ENCODE data around the gene KIAA1671. TPM values are rescaled to one million over a fixed set of nuclear protein-coding genes. Genes with fewer than 3 reads are reported as not detected.
A peak's percentile ranks its signal among the peaks of the same experiment; 100 is the strongest.

KIAA1671 gene
- total and polyA plus RNA-seq, 5 donors from 2014 or later, result 0.21 to 3.3 (median 0.65) TPM; not detected in 1

DNA sequence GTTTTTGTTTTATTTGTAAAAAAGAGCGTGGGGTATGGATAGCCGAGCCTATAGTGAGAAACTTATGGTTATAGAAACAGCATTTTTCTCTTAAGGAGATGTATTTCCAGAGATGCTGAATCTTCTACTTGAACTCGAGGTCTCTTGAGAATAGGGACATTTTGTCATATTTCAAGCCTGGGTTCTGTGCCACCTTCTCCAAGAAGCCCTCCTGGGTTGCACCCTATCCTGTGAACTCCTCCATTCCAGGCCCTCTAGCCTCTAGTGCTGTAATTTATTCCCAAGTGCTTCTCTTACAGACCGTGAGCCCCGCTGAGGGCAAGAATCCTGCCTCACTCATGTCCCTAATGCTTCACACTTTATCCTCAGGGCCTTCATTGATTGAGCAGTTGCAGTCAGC, 108.6 kb downstream of the KIAA1671 start:
- Mint-ChIP-seq H3K4me3 (peak overlapping the region; percentile 10 to 87 (median 33)), H3K4me1 (peaks cover 17 to 46% (median 36%) of the 10 kb centered on the region in 4 donors), H3K27me3 (peaks cover 4% of the 10 kb centered on the region), H3K9me3 (no peaks in the 10 kb centered on the region), H3K36me3 (no peaks in the 10 kb centered on the region), H3K27ac (peak overlapping the region; percentile 59 to 91 (median 89))
- H3K4me1 ChIP-seq (ENCODE audit: control insufficient read depth, insufficient read depth, low read length, poor library complexity, severe bottlenecking), result peaks cover 32% of the 10 kb centered on the region
- ATAC-seq (ENCODE audit: low read depth in 2 of 2) (no peak), DNase-seq (no peak)
- H3K9me3 ChIP-seq (ENCODE audit: control insufficient read depth in 2 of 2, low read length in 2 of 2), result no peaks in the 10 kb centered on the region
- H3K4me3 ChIP-seq (ENCODE audit: low read depth, low read length), result no peak overlapping the region
- no peaks in the 10 kb centered on the region for H3K36me3 ChIP-seq (ENCODE audit: control insufficient read depth, insufficient read depth, low read length)
- H3K27ac ChIP-seq (ENCODE audit: insufficient read depth, low read length, poor library complexity, severe bottlenecking), result no peak overlapping the region
- no peaks in the 10 kb centered on the region for H3K27me3 ChIP-seq (ENCODE audit: control insufficient read depth, insufficient read depth, low read length)

- Histone ChIP-seq H3K4me3 (ENCODE audit: low read depth, low read length) (no peak overlapping the region), H3K4me1 (ENCODE audit: control insufficient read depth, insufficient read depth, low read length, poor library complexity, severe bottlenecking) (peaks cover 38% of the 10 kb centered on the region), H3K27ac (ENCODE audit: insufficient read depth, low read length, poor library complexity, severe bottlenecking) (no peak overlapping the region), H3K9me3 (ENCODE audit: control insufficient read depth in 2 of 2, low read length in 2 of 2) (no peaks in the 10 kb centered on the region), H3K27me3 (ENCODE audit: control insufficient read depth, insufficient read depth, low read length) (no peaks in the 10 kb centered on the region), H3K36me3 (ENCODE audit: control insufficient read depth, insufficient read depth, low read length) (no peaks in the 10 kb centered on the region)
- H3K27ac Mint-ChIP-seq, result peak overlapping the region; percentile 89 to 99 (median 93)
- H3K9me3 Mint-ChIP-seq, result no peaks in the 10 kb centered on the region
- ATAC-seq (ENCODE audit: low read depth in 2 of 2) (no peak), DNase-seq (no peak)
- H3K4me1 Mint-ChIP-seq, result peaks cover 17 to 50% (median 36%) of the 10 kb centered on the region in 4 donors
- peak overlapping the region; percentile 69 to 87 (median 76) for H3K4me3 Mint-ChIP-seq
- peaks cover 4% of the 10 kb centered on the region for H3K27me3 Mint-ChIP-seq
- H3K36me3 Mint-ChIP-seq, result no peaks in the 10 kb centered on the region
Measured at GRCh38 chr22:25061605-25062376, 109.3 kb downstream of the KIAA1671 start.

DNA sequence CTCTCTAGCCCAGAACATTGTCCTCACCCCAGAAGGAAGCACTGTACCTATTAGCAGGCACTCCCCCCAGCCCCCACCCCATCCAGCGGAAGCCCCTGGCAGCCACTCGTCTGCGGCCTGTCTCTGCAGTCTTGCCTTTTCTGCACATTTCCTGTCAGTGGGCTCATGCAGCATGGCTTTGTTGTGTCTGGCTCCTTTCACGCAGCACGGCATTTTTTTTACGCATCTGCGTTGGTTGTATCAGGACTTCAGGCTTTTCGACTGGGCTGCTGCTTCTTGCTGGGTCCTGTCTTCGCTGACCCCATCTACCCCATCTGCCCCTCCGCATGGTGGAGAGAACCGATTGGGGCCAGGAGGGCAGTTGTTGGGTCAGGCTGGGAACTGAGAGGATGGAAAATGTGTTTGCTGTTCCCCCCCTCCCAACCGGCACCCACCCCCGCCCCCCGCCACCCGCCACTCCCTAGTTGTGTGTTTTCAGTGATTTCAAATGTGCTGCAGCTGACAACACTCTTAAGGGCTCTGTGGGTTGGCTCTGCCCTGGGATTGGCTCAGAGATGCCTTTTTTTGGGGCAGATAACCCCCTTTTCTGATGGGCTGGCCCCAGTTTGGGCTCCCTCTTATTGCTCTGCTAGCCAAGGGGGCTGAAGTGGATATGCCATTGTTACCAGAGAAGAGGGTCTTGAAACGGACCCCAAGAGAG, 110.0 kb downstream of the KIAA1671 start:
- Mint-ChIP-seq H3K27ac (peak overlapping the region; percentile 82 to 99 (median 93)), H3K27me3 (peaks cover 4% of the 10 kb centered on the region), H3K4me1 (peaks cover 17 to 58% (median 38%) of the 10 kb centered on the region in 4 donors), H3K36me3 (no peaks in the 10 kb centered on the region), H3K9me3 (no peaks in the 10 kb centered on the region), H3K4me3 (peak overlapping the region; percentile 69 to 87 (median 76))
- H3K9me3 ChIP-seq (ENCODE audit: control insufficient read depth in 2 of 2, low read length in 2 of 2), result no peaks in the 10 kb centered on the region
- no peaks in the 10 kb centered on the region for H3K27me3 ChIP-seq (ENCODE audit: control insufficient read depth, insufficient read depth, low read length)
- ATAC-seq (ENCODE audit: low read depth in 2 of 2), result peak; percentile 98
- no peaks in the 10 kb centered on the region for H3K36me3 ChIP-seq (ENCODE audit: control insufficient read depth, insufficient read depth, low read length)
- peak; percentile 50 to 86 (median 75) for DNase-seq
- H3K4me1 ChIP-seq (ENCODE audit: control insufficient read depth, insufficient read depth, low read length, poor library complexity, severe bottlenecking), result peaks cover 45% of the 10 kb centered on the region
- H3K4me3 ChIP-seq (ENCODE audit: low read depth, low read length), result no peak overlapping the region
- H3K27ac ChIP-seq (ENCODE audit: insufficient read depth, low read length, poor library complexity, severe bottlenecking), result no peak overlapping the region

DNA sequence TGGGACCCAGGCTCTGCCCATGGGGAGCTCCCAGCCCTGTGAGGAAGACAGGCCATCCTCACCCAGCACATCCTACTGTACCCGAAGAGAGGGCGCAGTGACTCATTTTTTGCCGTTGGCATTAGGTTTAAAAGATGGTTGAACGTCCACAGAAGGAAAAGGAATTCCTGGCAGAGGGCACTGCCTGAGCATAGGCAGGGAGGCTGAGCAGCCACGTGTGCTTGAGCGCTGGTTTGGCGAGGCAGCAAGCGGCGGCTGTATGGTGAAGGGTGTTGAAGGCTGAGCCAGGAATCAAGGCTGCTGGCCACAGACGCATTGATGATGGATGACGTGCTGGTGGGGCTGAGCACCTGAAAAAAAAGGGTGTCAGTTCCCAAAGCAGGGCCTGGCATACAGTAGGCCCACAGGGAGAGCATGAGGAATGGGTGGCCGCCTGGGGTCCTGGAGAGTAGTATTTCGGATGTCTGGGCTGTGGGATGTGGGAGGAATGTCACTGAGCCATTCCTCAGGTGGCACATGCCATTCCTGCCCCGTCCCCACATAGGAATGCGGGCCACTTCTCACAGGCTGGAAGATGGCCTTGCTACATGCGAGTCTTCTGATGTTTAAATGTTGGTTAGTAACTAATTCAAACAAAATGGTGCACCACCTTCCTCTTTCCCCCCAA, 112.5 kb downstream of the KIAA1671 start:
- DNase-seq, result no peak
- no peaks in the 10 kb centered on the region for H3K36me3 ChIP-seq (ENCODE audit: control insufficient read depth, insufficient read depth, low read length)
- H3K9me3 ChIP-seq (ENCODE audit: control insufficient read depth in 2 of 2, low read length in 2 of 2), result no peaks in the 10 kb centered on the region
- no peaks in the 10 kb centered on the region for H3K27me3 ChIP-seq (ENCODE audit: control insufficient read depth, insufficient read depth, low read length)
- peaks cover 68% of the 10 kb centered on the region for H3K4me1 ChIP-seq (ENCODE audit: control insufficient read depth, insufficient read depth, low read length, poor library complexity, severe bottlenecking)
- Mint-ChIP-seq H3K36me3 (no peaks in the 10 kb centered on the region), H3K9me3 (no peaks in the 10 kb centered on the region), H3K27ac (peak overlapping the region in 1 of 3 donors; percentile 66), H3K4me1 (peaks cover 17 to 80% (median 49%) of the 10 kb centered on the region in 4 donors), H3K4me3 (peak overlapping the region in 2 of 4 donors; percentile 21 to 60), H3K27me3 (peaks cover 6% of the 10 kb centered on the region)
- no peak overlapping the region for H3K4me3 ChIP-seq (ENCODE audit: low read depth, low read length)
- H3K27ac ChIP-seq (ENCODE audit: insufficient read depth, low read length, poor library complexity, severe bottlenecking), result no peak overlapping the region
- ATAC-seq (ENCODE audit: low read depth in 2 of 2), result no peak

GRCh38 chr22:25066861-25067435, 114.4 kb downstream of the KIAA1671 start:
- Histone ChIP-seq H3K27me3 (ENCODE audit: control insufficient read depth, insufficient read depth, low read length) (no peaks in the 10 kb centered on the region), H3K4me1 (ENCODE audit: control insufficient read depth, insufficient read depth, low read length, poor library complexity, severe bottlenecking) (peaks cover 63% of the 10 kb centered on the region), H3K9me3 (ENCODE audit: control insufficient read depth in 2 of 2, low read length in 2 of 2) (no peaks in the 10 kb centered on the region), H3K36me3 (ENCODE audit: control insufficient read depth, insufficient read depth, low read length) (no peaks in the 10 kb centered on the region), H3K27ac (ENCODE audit: insufficient read depth, low read length, poor library complexity, severe bottlenecking) (peak overlapping the region; percentile 79), H3K4me3 (ENCODE audit: low read depth, low read length) (no peak overlapping the region)
- Mint-ChIP-seq H3K9me3 (no peaks in the 10 kb centered on the region), H3K27ac (peak overlapping the region; percentile 88 to 100 (median 96)), H3K4me3 (peak overlapping the region in 3 of 4 donors; percentile 82 to 89 (median 87)), H3K27me3 (peaks cover 11% of the 10 kb centered on the region), H3K4me1 (peaks cover 5 to 79% (median 48%) of the 10 kb centered on the region in 4 donors), H3K36me3 (no peaks in the 10 kb centered on the region)
- ATAC-seq (ENCODE audit: low read depth in 2 of 2) (no peak), DNase-seq (no peak)

DNA sequence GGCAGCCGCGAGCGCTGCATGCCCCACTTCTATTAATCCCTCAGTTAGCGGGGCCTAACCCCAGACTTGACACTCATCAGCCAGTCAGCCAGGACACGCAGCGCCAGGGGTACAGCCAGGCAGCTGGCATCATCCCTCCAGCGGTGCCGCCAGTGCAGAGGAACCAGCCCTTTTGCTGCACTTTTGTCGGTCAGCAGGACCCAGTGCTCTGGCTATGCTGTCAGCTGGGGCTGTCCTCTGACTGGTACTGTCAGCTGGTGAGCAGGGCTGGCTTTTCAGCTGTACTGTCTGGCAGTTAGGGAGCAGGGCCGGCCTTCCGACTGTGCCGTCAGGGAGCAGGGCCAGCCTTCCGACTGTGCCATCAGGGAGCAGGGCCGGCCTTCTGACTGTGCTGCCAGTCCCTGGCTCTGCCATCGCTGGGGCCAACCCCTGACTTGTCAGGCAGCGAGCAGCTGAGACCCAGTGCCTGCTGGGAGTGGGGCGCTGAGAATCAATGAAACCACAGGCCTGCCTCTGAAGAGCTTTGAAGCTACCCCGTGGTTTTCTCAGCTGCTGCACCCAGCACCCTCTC, 115.4 kb downstream of the KIAA1671 start:
- DNase-seq (peak; percentile 69 to 97 (median 89)), ATAC-seq (ENCODE audit: low read depth in 2 of 2) (peak; percentile 96 to 97)
- Mint-ChIP-seq H3K9me3 (no peaks in the 10 kb centered on the region), H3K27ac (peak overlapping the region; percentile 88 to 100 (median 96)), H3K4me1 (peaks cover 0 to 72% (median 41%) of the 10 kb centered on the region in 4 donors), H3K36me3 (no peaks in the 10 kb centered on the region), H3K27me3 (peaks cover 11% of the 10 kb centered on the region), H3K4me3 (peak overlapping the region; percentile 82 to 92 (median 88))
- peak overlapping the region; percentile 79 for H3K27ac ChIP-seq (ENCODE audit: insufficient read depth, low read length, poor library complexity, severe bottlenecking)
- H3K4me1 ChIP-seq (ENCODE audit: control insufficient read depth, insufficient read depth, low read length, poor library complexity, severe bottlenecking), result peaks cover 53% of the 10 kb centered on the region
- H3K27me3 ChIP-seq (ENCODE audit: control insufficient read depth, insufficient read depth, low read length), result no peaks in the 10 kb centered on the region
- no peaks in the 10 kb centered on the region for H3K9me3 ChIP-seq (ENCODE audit: control insufficient read depth in 2 of 2, low read length in 2 of 2)
- no peaks in the 10 kb centered on the region for H3K36me3 ChIP-seq (ENCODE audit: control insufficient read depth, insufficient read depth, low read length)
- H3K4me3 ChIP-seq (ENCODE audit: low read depth, low read length), result no peak overlapping the region

DNA sequence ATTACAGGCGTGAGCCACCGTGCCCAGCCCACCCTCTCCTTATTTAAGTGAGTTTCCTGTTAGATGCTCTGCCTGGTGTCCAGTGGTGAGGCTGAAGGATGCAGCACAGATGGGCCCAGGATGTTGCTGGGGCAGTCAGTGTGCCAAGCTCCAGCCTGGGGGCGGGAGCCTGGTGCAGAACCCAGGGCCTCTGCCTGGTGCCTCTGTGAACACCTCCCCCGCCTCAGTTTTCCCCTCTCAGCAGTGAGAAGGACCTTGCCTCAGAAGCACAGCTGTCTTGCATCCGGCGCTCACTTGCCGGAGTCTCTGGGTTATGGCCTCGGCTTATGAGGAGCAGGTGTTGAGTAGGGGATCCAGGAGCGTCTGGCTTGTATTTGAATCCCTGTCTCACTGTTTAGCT, 116.2 kb downstream of the KIAA1671 start:
- Mint-ChIP-seq H3K27ac (peak overlapping the region; percentile 88 to 100 (median 96)), H3K36me3 (no peaks in the 10 kb centered on the region), H3K4me1 (peaks cover 0 to 64% (median 34%) of the 10 kb centered on the region in 4 donors), H3K4me3 (peak overlapping the region; percentile 82 to 92 (median 88)), H3K27me3 (peaks cover 14% of the 10 kb centered on the region), H3K9me3 (no peaks in the 10 kb centered on the region)
- Histone ChIP-seq H3K4me3 (ENCODE audit: low read depth, low read length) (peak overlapping the region; percentile 13), H3K4me1 (ENCODE audit: control insufficient read depth, insufficient read depth, low read length, poor library complexity, severe bottlenecking) (peaks cover 46% of the 10 kb centered on the region), H3K9me3 (ENCODE audit: control insufficient read depth in 2 of 2, low read length in 2 of 2) (no peaks in the 10 kb centered on the region), H3K27ac (ENCODE audit: insufficient read depth, low read length, poor library complexity, severe bottlenecking) (peak overlapping the region; percentile 79), H3K27me3 (ENCODE audit: control insufficient read depth, insufficient read depth, low read length) (no peaks in the 10 kb centered on the region), H3K36me3 (ENCODE audit: control insufficient read depth, insufficient read depth, low read length) (no peaks in the 10 kb centered on the region)
- DNase-seq (peak in 2 of 3 donors; percentile 31 to 67), ATAC-seq (ENCODE audit: low read depth in 2 of 2) (no peak)
